CMK (cell line): ENCODE measurements around the gene REEP6.
"Not testable (repeated sequence)": the region's sequence is repeated elsewhere in the genome, so short reads cannot be mapped to it uniquely, and the experiment has no call there.

Experiments used
- DNase-seq: peaks from one replicate; pipeline ENCODE4 v3.0.0-alpha.2; 2010; ENCODE audit warnings: low read depth

The REEP6 gene

GRCh38 chr19:1490311-1491113 lies 469 bp upstream of the REEP6 start, which contains the start of gene PCSK4:
TSS of gene PCSK4 (minus strand) at chr19:1490350. CDS start at chr19:1490346, 4 bp downstream.
- peak; percentile 96 for DNase-seq

GRCh38 chr19:1491849-1492170 lies 829 bp downstream of the REEP6 start:
- DNase-seq, result no peak

DNA sequence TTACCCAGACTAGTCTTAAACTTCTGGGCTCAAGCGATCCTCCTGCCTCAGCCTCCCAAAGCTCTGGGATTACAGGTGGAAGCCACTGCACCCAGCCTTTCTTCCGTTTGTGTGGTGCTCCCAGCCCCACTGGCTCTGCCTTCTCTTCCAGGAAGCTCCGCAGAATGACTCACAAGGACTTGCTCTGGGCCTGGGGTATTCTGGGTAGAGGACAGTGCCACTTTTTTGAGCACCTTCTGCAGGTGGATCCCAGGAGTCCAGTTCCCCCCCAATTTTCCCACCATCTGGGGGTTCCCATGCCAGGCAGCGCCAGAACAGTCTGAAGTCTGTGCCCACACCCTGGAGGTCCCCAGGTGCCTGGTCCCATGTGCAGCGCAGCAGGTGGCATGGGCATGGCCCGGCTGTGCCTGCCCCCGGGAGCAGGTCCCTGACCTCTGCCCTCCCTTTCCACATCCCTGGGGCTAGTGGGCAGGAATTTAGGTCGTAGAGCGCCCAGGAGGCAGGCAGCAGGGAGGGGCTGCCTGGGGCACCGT lies 1.6 kb downstream of the REEP6 start:
- DNase-seq, result no peak

DNA sequence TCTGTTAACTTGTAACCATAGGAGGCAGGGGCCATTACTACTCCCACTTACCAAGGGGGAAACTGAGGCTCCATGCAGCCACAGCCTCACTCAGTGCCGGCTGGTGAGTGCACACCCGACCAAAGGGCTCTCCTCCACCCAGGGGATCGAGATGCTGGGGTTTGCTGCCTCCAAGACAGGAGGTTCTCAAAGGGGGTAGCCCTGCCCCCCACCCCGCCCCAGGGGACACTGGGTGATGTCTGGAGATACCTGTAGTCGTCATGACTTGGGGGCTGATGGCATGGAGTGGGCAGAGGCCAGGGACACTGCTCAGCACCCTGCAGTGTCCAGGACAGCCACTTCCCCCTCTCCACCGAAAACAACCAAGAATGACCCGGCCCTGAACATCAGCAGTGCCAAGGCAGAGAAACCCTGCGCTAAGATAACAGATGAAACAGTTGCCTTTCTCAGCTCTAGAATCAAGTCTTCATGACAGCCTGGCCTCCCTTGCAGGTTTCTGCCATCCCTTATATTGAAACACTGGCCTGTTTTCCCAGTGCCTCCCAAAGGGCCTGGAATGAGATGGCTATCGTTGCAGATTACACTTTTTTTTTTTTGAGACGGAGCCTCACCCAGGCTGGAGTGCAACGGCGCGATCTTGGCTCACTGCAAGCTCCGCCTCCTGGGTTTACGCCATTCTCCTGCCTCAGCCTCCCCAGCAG lies 3.3 kb downstream of the REEP6 start:
- no peak for DNase-seq

DNA sequence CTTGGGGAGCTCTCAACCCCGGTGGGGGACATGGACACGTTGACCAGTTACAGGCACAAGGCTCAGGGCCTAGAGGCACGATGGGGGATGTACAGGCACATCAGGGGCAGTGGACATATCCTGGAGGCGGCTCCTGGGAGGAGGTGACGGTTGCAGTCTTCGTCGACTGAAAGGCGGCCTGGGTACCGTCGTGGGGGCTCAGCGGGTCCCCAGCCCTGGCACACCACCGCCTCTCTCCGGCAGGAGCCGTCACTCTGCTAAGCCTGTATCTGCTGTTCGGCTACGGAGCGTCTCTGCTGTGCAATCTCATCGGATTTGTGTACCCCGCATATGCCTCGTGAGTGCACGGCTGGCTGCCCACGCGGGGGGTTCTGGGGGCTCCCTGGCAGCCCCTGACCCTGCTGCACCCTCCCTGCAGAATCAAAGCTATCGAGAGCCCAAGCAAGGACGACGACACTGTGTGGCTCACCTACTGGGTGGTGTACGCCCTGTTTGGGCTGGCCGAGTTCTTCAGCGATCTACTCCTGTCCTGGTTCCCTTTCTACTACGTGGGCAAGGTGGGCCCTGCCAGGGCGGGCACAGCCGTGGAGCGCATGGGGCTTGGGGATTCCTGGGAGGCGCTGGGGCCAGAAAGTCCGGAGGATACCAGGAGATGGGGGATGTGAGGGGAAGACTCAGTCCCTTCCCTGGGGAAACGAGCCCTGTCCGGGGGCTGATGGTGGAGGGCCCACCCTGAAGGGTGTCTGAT lies 4.2 kb downstream of the REEP6 start:
- DNase-seq, result no peak

- DNase-seq, result no peak
Observed at GRCh38 chr19:1495799-1496713, 5.1 kb downstream of the REEP6 start.

DNA sequence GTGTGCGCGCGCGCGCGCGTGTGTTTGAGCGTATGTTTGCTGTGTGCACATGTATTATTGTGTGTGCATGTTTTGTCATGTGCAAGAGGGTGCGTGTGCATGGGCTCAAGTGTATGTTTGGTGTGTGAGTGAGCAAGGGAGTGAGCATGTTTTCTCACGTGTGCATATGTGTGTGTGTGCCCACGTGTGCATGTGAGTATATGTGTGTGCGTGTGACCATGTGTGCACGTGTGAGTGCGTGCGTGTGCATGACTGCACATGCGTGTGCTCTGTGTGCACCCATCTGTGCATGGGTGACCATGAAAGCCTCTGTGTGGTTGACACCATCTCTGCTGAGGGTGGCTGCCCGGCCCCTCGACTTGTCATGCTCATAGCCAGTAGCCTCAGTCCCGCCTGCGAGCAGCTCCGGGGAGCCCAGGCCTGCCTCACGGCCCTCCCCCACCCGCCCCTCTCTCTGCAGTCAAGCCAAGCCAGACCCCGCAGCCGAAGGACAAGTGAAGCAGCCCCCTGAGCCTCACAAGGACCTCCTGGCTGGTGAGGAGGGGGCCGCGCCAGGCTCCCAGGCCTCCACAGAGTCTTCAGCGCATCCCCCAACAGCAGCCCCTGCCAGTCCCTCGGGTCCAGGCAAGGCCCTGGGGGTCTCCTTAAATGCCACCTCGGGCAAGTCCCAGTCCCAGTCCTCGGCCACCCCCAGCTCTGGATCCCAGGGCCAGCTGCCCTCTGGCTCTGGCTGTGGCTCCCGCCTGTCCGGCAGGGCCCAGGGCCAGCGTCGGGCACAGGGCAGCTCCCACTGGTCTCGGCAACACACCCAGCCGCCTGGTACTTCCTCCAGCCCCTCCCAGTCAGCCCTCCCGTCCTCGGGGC lies 6.0 kb downstream of the REEP6 start:
- DNase-seq, result no peak

- no peak for DNase-seq
Observed at GRCh38 chr19:1497578-1498235, 6.7 kb downstream of the REEP6 start.

- not testable (repeated sequence) for DNase-seq
Observed at GRCh38 chr19:1499231-1499630, 8.2 kb downstream of the REEP6 start.

DNA sequence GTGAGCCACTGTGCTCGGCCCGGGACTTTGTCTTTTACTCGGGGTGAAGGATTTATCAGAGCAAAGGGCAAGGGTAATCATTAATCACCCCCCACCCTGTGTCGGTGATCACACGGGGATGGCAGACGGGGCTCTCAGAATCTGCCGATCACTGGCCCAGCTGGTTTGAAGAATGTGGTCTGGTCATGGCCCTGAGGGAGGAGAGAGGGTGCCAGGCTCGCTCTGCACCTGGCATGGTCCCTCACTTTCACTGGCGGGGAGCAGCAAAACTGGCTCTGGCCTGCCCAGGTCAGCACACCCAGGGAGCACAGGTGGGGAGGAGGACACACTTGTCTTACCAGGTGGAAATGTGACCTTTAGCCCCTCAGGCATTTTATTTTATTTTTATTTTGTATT lies 10.2 kb downstream of the REEP6 start:
- no peak for DNase-seq

DNA sequence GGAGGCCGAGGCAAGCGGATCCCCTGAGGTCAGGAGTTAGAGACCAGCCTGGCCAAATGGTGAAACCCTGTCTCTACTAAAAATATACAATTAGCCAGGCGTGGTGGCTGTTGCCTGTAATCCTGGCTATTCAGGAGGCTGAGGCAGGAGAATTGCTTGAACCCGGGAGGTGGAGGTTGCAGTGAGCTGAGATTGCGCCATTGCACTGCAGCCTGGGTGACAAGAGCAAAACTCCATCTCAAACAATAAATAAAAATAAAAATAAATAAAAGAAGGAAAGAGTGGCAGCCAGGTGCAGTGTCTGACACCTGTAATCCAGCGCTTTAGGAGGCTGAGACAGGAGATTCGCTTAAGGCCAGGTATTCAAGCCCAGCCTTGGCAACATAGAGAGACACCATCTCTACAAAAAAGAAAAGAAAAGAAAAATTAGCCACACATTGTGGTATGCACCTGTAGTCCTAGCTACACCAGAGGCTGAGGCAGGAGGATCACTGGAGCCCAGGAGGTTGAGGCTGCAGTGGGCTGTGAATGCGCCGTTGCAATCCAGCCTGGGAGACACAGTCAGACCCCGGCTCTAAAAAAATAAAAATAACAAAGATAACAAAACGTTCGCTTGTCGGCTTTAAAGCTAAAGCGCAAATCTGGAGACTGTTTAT lies 11.6 kb downstream of the REEP6 start:
- no peak for DNase-seq

GRCh38 chr19:1503089-1503924 lies 12.3 kb downstream of the REEP6 start:
- peak; percentile 76 for DNase-seq

DNA sequence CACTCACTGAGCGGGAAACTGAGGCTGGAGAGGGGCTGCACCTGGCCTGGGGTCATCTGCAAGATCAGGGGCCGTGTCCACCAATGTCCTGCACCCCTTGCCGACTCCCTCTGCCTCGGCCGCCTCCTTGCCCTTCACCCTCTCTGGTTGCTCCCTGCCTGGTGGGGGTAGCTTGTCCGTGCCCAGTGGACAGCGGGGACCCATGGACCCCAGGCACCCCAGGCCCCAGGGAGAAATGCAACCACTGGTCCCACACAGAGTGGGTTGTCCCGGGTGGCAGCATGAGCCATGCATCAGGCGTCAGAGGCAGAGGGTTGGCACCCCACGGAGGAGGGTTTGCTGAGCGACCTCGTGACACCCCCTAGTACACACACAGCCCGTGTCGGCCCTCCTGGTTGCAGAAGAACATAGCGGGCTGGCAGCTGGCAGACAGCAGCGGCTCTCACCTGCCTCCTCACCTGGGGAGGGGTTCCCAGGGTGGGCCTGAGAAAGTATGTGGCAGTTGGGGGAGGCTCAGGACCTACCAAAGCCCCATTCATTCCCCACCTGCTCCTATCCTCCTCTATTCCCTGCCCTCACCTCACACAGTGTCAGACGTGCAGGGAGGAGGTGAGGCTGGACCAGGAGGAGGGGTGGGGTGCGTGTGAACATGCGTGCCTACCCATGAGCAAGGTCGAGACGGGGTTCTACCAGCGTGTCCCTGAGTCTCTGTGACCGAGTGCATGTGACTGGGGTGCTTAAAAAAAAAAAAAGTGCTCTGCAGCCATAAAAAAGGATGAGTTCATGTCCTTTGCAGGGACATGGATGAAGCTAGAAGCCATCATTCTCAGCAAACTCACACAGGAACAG lies 13.2 kb downstream of the REEP6 start:
- no peak for DNase-seq

- no peak for DNase-seq
Observed at GRCh38 chr19:1505012-1505411, 14.0 kb downstream of the REEP6 start.

- no peak for DNase-seq
Observed at GRCh38 chr19:1505991-1506881, 15.3 kb downstream of the REEP6 start.

- no peak for DNase-seq
Observed at GRCh38 chr19:1507192-1507660, 16.2 kb downstream of the REEP6 start.
